ENCODE results near the gene NMNAT1.
"Not testable (repeated sequence)": the region's sequence is repeated elsewhere in the genome, so short reads cannot be mapped to it uniquely, and the experiment has no call there.

NMNAT1 gene

DNA sequence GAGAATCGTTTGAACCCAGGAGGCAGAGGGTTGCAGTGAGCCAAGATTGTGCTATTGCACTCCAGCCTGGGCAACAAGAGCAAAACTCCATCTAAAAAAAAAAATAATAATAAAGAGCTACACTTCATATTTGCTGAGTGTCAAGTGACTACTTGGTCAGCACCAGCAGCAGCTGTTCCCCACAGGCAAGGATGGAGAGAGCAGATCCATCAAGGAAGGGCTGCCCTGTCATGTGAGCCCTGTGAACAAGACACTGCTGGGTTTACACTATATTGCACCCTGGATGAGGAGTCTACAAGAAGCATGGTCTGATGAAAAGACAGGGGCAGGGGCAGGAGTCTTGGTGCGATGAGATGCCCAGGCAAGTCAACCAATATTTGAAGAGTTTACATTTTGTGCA lies 36.8 kb upstream of the NMNAT1 start:
- H3K9ac ChIP-seq (ENCODE audit: low read length in 5 of 5), result no peak overlapping the region
- no peak overlapping the region for H3K4me3 ChIP-seq (ENCODE audit: low read depth in 1 of 5, low read length in 5 of 5)
- peaks cover 4 to 69% (median 31%) of the 10 kb centered on the region in 5 donors for H3K4me1 ChIP-seq (ENCODE audit: control insufficient read depth in 5 of 5, insufficient read depth in 5 of 5, low read length in 5 of 5)
- no peak overlapping the region for H3K27ac ChIP-seq (ENCODE audit: low read depth, low read length)
- H3K27me3 ChIP-seq (ENCODE audit: control insufficient read depth in 5 of 5, insufficient read depth in 4 of 5, low read length in 5 of 5), result no peaks in the 10 kb centered on the region
- no peaks in the 10 kb centered on the region for H3K36me3 ChIP-seq (ENCODE audit: control insufficient read depth in 5 of 5, insufficient read depth in 5 of 5, low read length in 5 of 5)
- H3K9me3 ChIP-seq (ENCODE audit: control insufficient read depth in 5 of 5, low read length in 5 of 5), result no peaks in the 10 kb centered on the region

DNA sequence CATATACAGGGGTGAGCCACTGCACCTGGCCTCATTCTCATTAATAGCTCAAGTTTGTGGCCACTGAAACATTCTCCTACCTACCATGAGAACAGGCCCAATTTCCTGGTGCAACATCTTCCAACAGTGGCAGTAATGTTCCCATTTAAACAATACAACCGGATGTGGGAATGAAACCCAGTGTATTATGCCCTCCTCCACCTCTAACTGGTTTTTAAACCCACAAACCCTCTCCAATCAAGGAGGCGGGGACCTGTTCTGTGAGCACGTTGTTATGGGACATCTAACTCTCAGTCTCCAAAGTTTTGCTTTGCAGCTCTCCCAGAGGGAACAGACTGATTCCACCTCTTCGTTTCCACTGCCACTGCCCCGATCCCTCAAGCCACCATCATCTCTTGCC lies 35.8 kb upstream of the NMNAT1 start:
- Histone ChIP-seq H3K4me1 (ENCODE audit: control insufficient read depth in 5 of 5, insufficient read depth in 5 of 5, low read length in 5 of 5) (peaks cover 2 to 59% (median 22%) of the 10 kb centered on the region in 5 donors), H3K9ac (ENCODE audit: low read length in 5 of 5) (no peak overlapping the region), H3K27me3 (ENCODE audit: control insufficient read depth in 5 of 5, insufficient read depth in 4 of 5, low read length in 5 of 5) (no peaks in the 10 kb centered on the region), H3K36me3 (ENCODE audit: control insufficient read depth in 5 of 5, insufficient read depth in 5 of 5, low read length in 5 of 5) (no peaks in the 10 kb centered on the region), H3K27ac (ENCODE audit: low read depth, low read length) (no peak overlapping the region), H3K9me3 (ENCODE audit: control insufficient read depth in 5 of 5, low read length in 5 of 5) (no peaks in the 10 kb centered on the region), H3K4me3 (ENCODE audit: low read depth in 1 of 5, low read length in 5 of 5) (peak overlapping the region in 3 of 5 donors; percentile 14 to 44 (median 22))

DNA sequence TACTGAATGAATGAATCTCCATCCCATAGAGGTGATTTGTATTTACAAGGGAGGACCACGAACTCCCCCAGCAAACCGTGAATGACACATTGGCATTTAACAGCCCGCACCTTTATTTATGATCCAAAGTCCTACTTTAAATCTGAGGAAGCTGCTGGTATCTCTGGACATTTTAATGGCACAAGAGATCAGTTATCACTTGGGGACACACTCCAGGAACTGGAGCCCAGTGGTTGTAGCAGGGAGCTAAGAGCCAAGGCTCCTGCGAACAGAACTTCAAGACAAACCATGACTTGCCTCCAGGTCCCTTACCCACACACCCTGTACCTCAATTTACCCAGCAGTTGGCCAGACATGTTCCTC lies 34.4 kb upstream of the NMNAT1 start:
- Histone ChIP-seq H3K27ac (ENCODE audit: low read depth, low read length) (peak overlapping the region; percentile 62), H3K4me1 (ENCODE audit: control insufficient read depth in 5 of 5, insufficient read depth in 5 of 5, low read length in 5 of 5) (peaks cover 2 to 47% (median 20%) of the 10 kb centered on the region in 5 donors), H3K9ac (ENCODE audit: low read length in 5 of 5) (peak overlapping the region; percentile 63 to 95 (median 92)), H3K9me3 (ENCODE audit: control insufficient read depth in 5 of 5, low read length in 5 of 5) (no peaks in the 10 kb centered on the region), H3K36me3 (ENCODE audit: control insufficient read depth in 5 of 5, insufficient read depth in 5 of 5, low read length in 5 of 5) (no peaks in the 10 kb centered on the region), H3K27me3 (ENCODE audit: control insufficient read depth in 5 of 5, insufficient read depth in 4 of 5, low read length in 5 of 5) (no peaks in the 10 kb centered on the region), H3K4me3 (ENCODE audit: low read depth in 1 of 5, low read length in 5 of 5) (peak overlapping the region; percentile 78 to 90 (median 84))

DNA sequence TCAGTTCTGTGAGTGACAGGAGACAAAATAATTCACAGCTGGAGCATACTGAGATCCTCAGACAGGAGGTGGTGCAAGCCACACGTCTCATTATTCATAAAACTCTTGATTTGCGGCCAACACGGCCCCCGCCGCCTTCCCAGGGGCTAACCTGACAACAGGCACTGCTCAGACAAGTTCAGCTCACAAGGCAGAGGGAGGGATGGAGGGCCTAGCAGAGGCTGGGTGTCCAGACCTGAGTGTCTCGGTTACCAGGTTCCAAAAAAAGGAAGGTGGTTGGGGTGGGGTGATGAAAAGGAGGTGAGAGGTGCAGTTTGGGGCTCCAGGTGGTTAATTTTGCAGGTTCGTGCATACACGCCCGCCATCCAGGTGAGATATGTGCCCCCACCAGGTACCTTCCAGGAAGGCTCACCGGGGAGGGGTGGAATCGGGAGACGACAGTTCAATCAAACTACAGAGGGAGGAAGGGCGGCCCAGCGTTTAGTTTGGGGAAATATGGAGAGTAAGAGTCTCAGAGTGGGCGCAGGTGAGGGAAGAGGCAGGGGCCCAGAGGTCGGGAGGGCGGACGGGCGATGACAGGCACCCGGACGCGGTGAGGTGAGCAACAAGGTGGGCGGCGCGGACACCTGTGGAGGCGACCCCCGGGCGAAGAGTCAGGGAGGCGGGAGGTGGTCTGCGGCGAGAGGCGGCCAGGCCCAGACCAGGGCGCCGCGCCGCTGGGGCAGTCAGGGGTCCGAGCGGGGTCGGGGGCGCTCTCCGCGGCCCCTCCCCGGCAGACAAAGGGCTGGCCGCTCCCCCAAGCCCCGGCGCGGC lies 33.8 kb upstream of the NMNAT1 start:
- no peaks in the 10 kb centered on the region for H3K9me3 ChIP-seq (ENCODE audit: control insufficient read depth in 5 of 5, low read length in 5 of 5)
- peaks cover 2 to 41% (median 20%) of the 10 kb centered on the region in 5 donors for H3K4me1 ChIP-seq (ENCODE audit: control insufficient read depth in 5 of 5, insufficient read depth in 5 of 5, low read length in 5 of 5)
- H3K27me3 ChIP-seq (ENCODE audit: control insufficient read depth in 5 of 5, insufficient read depth in 4 of 5, low read length in 5 of 5), result no peaks in the 10 kb centered on the region
- no peaks in the 10 kb centered on the region for H3K36me3 ChIP-seq (ENCODE audit: control insufficient read depth in 5 of 5, insufficient read depth in 5 of 5, low read length in 5 of 5)
- peak overlapping the region; percentile 63 to 95 (median 92) for H3K9ac ChIP-seq (ENCODE audit: low read length in 5 of 5)
- peak overlapping the region; percentile 78 to 90 (median 84) for H3K4me3 ChIP-seq (ENCODE audit: low read depth in 1 of 5, low read length in 5 of 5)
- peak overlapping the region; percentile 62 for H3K27ac ChIP-seq (ENCODE audit: low read depth, low read length)

DNA sequence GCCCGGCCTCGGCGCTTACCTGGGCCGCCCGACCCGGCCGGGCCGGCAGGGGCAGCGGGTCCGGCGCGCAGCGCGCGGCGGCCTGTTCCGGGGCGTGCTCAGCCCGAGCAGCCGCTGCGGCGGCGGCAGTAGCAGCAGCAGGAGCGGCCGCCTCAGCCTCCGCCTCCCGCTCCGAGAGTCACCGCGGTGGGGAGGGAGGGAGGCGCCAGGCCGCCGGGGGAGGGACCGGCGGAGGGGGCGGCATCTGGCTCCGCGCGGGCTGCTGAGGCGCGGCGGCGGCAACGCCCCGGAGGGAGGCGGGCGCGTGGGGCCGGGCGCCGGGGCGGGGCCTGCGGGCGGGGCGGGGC lies 33.2 kb upstream of the NMNAT1 start, which contains the start of gene CTNNBIP1:
Gene CTNNBIP1 (minus strand): TSS at position 194 of the 347 bp plus-strand sequence. CDS start 38,205 bp downstream, outside the sequence.
- H3K4me1 ChIP-seq (ENCODE audit: control insufficient read depth in 5 of 5, insufficient read depth in 5 of 5, low read length in 5 of 5), result peaks cover 0 to 35% (median 20%) of the 10 kb centered on the region in 5 donors
- H3K4me3 ChIP-seq (ENCODE audit: low read depth in 1 of 5, low read length in 5 of 5), result peak within 1 kb of the TSS; percentile 78 to 96 (median 90)
- H3K27ac ChIP-seq (ENCODE audit: low read depth, low read length), result peak within 1 kb of the TSS; percentile 83
- no peaks in the 10 kb centered on the region for H3K9me3 ChIP-seq (ENCODE audit: control insufficient read depth in 5 of 5, low read length in 5 of 5)
- no peaks in the 10 kb centered on the region for H3K27me3 ChIP-seq (ENCODE audit: control insufficient read depth in 5 of 5, insufficient read depth in 4 of 5, low read length in 5 of 5)
- peak within 1 kb of the TSS; percentile 63 to 95 (median 92) for H3K9ac ChIP-seq (ENCODE audit: low read length in 5 of 5)
- H3K36me3 ChIP-seq (ENCODE audit: control insufficient read depth in 5 of 5, insufficient read depth in 5 of 5, low read length in 5 of 5), result no peaks in the 10 kb centered on the region

DNA sequence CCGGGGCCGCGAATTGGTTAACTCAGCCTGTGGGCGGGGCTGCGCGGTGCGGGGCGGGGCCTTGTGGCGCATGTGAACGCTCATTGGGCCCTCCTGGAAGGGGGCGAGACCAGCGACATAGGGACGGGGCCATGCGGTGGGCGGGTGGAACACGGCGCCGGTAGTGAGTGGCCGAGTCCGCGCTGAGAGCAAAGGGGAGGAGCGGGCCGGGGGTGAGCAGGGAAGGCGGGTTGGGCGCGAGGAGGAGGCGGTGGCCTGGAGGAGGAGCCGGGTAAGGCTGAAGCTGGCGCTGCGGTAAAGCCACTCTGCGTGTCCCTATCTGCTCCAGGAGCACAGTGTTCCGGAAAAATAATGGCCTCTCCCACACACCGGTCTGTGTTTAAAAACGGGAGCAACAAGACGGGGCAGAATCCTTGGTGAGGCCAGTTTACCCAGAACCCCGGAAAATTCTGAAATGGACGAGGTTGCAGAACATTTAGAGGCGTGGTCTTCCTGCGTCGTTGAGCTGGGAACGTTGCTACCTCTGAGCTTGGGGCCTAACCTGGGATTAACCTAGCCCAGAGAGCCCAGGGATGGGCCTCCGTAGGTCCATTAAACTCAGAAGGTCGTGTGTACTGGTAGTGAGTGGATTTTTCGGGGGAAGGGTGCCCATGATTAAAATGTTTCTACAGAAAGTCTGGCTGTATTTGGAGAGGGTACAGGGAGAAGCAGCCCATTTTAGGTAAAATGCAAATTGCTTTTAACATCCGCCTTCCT lies 32.7 kb upstream of the NMNAT1 start:
- H3K4me3 ChIP-seq (ENCODE audit: low read depth in 1 of 5, low read length in 5 of 5), result peak overlapping the region; percentile 66 to 96 (median 80)
- no peaks in the 10 kb centered on the region for H3K27me3 ChIP-seq (ENCODE audit: control insufficient read depth in 5 of 5, insufficient read depth in 4 of 5, low read length in 5 of 5)
- peak overlapping the region in 4 of 5 donors; percentile 66 to 89 (median 78) for H3K9ac ChIP-seq (ENCODE audit: low read length in 5 of 5)
- H3K4me1 ChIP-seq (ENCODE audit: control insufficient read depth in 5 of 5, insufficient read depth in 5 of 5, low read length in 5 of 5), result peaks cover 0 to 34% (median 20%) of the 10 kb centered on the region in 5 donors
- no peaks in the 10 kb centered on the region for H3K9me3 ChIP-seq (ENCODE audit: control insufficient read depth in 5 of 5, low read length in 5 of 5)
- peak overlapping the region; percentile 83 for H3K27ac ChIP-seq (ENCODE audit: low read depth, low read length)
- H3K36me3 ChIP-seq (ENCODE audit: control insufficient read depth in 5 of 5, insufficient read depth in 5 of 5, low read length in 5 of 5), result no peaks in the 10 kb centered on the region

DNA sequence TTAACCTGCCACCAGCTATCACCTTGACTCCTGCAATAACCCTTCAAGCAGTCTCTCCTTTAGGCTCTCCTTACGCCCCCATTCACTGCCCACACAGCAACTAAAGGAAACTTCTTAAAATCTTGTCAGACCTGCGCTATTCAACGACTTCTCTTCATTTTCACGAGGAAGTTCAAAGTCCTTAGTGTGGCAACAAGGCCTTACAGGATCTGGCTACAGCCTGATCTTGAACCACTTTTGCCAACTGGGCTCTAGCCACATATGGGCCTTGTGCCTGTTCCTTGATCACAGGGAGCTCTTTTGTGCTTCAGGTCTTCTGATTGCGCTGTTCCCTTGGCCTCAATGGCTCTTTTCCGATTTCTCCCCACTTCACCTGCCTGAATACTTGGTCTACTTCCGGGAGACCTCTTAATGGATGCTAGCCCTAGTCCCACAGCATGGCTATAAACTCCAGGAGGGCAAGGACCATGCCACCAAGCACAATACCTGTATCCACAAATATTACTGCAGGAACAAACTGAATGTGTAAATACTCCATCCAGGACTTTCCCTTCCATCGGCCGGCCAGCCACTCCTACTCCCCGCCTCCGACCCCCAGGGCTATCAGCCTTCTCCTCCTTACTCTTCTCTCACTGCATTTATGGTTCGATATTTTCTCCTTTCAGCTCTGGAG lies 30.9 kb upstream of the NMNAT1 start:
- Histone ChIP-seq H3K9ac (ENCODE audit: low read length in 5 of 5) (peak overlapping the region in 1 of 5 donors; percentile 17), H3K27ac (ENCODE audit: low read depth, low read length) (no peak overlapping the region), H3K4me3 (ENCODE audit: low read depth in 1 of 5, low read length in 5 of 5) (no peak overlapping the region), H3K27me3 (ENCODE audit: control insufficient read depth in 5 of 5, insufficient read depth in 4 of 5, low read length in 5 of 5) (no peaks in the 10 kb centered on the region), H3K9me3 (ENCODE audit: control insufficient read depth in 5 of 5, low read length in 5 of 5) (no peaks in the 10 kb centered on the region), H3K4me1 (ENCODE audit: control insufficient read depth in 5 of 5, insufficient read depth in 5 of 5, low read length in 5 of 5) (peaks cover 0 to 24% (median 20%) of the 10 kb centered on the region in 5 donors), H3K36me3 (ENCODE audit: control insufficient read depth in 5 of 5, insufficient read depth in 5 of 5, low read length in 5 of 5) (no peaks in the 10 kb centered on the region)

DNA sequence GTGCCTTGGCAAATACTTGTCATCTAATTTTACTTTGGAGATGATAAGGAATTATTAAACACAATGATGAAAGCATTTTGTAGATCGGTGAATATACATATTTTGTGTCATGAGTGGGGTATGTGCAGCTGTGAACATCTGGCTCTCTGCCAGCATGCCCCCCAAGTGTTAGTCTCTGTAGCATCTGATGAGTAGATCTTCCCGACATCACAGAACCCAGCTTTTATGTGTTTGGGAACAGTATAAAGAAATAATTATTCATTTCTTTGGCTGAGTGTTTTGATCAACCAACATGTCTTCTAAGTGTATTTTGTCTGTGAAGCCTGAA lies 28.7 kb upstream of the NMNAT1 start:
- no peak overlapping the region for H3K9ac ChIP-seq (ENCODE audit: low read length in 5 of 5)
- H3K27ac ChIP-seq (ENCODE audit: low read depth, low read length), result no peak overlapping the region
- H3K9me3 ChIP-seq (ENCODE audit: control insufficient read depth in 5 of 5, low read length in 5 of 5), result no peaks in the 10 kb centered on the region
- no peaks in the 10 kb centered on the region for H3K36me3 ChIP-seq (ENCODE audit: control insufficient read depth in 5 of 5, insufficient read depth in 5 of 5, low read length in 5 of 5)
- H3K4me1 ChIP-seq (ENCODE audit: control insufficient read depth in 5 of 5, insufficient read depth in 5 of 5, low read length in 5 of 5), result peaks cover 0 to 11% (median 9%) of the 10 kb centered on the region in 5 donors
- no peak overlapping the region for H3K4me3 ChIP-seq (ENCODE audit: low read depth in 1 of 5, low read length in 5 of 5)
- H3K27me3 ChIP-seq (ENCODE audit: control insufficient read depth in 5 of 5, insufficient read depth in 4 of 5, low read length in 5 of 5), result no peaks in the 10 kb centered on the region

DNA sequence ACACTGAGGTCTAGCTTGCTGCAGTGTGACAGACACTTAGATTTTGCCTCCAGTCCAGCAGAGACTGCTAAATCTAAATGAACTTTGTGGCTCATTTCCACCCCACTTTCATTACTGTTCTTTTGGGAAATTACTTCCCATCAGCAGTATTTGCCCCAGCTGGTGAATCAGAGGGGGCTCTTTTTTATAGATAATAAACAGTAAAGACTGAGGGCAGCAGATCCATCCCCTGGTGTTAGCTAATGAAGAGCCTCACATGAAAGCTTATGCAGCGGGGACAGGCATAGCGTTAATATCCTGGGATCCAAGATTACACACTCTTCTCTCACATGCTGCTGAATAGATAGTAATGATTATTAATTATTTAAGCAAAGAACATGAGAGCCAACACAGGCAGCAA lies 26.8 kb upstream of the NMNAT1 start:
- Histone ChIP-seq H3K27ac (ENCODE audit: low read depth, low read length) (no peak overlapping the region), H3K36me3 (ENCODE audit: control insufficient read depth in 5 of 5, insufficient read depth in 5 of 5, low read length in 5 of 5) (no peaks in the 10 kb centered on the region), H3K4me1 (ENCODE audit: control insufficient read depth in 5 of 5, insufficient read depth in 5 of 5, low read length in 5 of 5) (peaks cover 0 to under 1% (median 0%) of the 10 kb centered on the region in 5 donors), H3K4me3 (ENCODE audit: low read depth in 1 of 5, low read length in 5 of 5) (no peak overlapping the region), H3K9ac (ENCODE audit: low read length in 5 of 5) (no peak overlapping the region), H3K9me3 (ENCODE audit: control insufficient read depth in 5 of 5, low read length in 5 of 5) (no peaks in the 10 kb centered on the region), H3K27me3 (ENCODE audit: control insufficient read depth in 5 of 5, insufficient read depth in 4 of 5, low read length in 5 of 5) (no peaks in the 10 kb centered on the region)

DNA sequence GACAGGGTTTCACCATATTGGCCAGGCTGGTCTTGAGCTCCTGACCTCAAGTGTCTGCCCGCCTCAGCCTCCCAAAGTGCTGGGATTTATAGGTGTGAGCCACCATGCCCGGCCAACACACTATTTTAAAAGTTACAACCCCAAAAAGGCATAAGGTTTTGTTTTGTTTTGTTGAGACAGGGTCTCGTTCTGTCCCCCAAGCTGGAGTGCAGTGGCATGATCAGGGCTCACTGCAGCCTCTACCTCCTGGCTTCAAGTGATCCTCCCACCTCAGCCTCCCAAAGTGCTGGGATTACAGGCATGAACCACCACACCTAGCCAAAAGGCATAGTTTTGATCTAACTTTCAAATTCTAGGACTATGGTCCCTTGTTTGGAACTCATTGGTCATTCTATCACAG lies 25.8 kb upstream of the NMNAT1 start:
- H3K36me3 ChIP-seq (ENCODE audit: control insufficient read depth in 5 of 5, insufficient read depth in 5 of 5, low read length in 5 of 5); H3K4me3 ChIP-seq (ENCODE audit: low read depth in 1 of 5, low read length in 5 of 5); H3K4me1 ChIP-seq (ENCODE audit: control insufficient read depth in 5 of 5, insufficient read depth in 5 of 5, low read length in 5 of 5); H3K9ac ChIP-seq (ENCODE audit: low read length in 5 of 5); H3K9me3 ChIP-seq (ENCODE audit: control insufficient read depth in 5 of 5, low read length in 5 of 5); H3K27ac ChIP-seq (ENCODE audit: low read depth, low read length); H3K27me3 ChIP-seq (ENCODE audit: control insufficient read depth in 5 of 5, insufficient read depth in 4 of 5, low read length in 5 of 5): not testable (repeated sequence)
